NT2/D1 (cell line): Measurements from ENCODE around the gene PDAP1.

Source experiments
- DNase-seq: peaks from one replicate; pipeline ENCODE4 v3.0.0-alpha.2; 2011; ENCODE audit warnings: low read depth, low spot score
- H3K27me3 ChIP-seq: 2 replicates; pipeline ENCODE4 v1.6.0; 2011; ENCODE audit warnings: mild to moderate bottlenecking; ENCODE audit not compliant: insufficient read length, insufficient read depth
- H3K36me3 ChIP-seq: 2 replicates; pipeline ENCODE4 v1.6.1; 2011; ENCODE audit warnings: mild to moderate bottlenecking, low read length, mixed read lengths; ENCODE audit not compliant: insufficient read depth, insufficient read length
- H3K4me1 ChIP-seq: 2 replicates; pipeline ENCODE4 v1.5.1; 2011; ENCODE audit not compliant: insufficient read depth, insufficient read length
- H3K4me3 ChIP-seq: 2 replicates; pipeline ENCODE4 v1.5.1; 2011; ENCODE audit warnings: low read depth; ENCODE audit not compliant: insufficient read length
- H3K9ac ChIP-seq: 2 replicates; pipeline ENCODE4 v1.6.0; 2011; ENCODE audit warnings: low read depth; ENCODE audit not compliant: insufficient read length
- H3K9me3 ChIP-seq: 2 replicates; pipeline ENCODE4 v1.5.1; 2011; ENCODE audit warnings: mild to moderate bottlenecking, low read length; ENCODE audit not compliant: insufficient read depth
- SUZ12 ChIP-seq: IDR thresholded peaks from 2 replicates; pipeline ENCODE4 v1.6.1; 2011; ENCODE audit not compliant: insufficient read length, insufficient read depth; ENCODE audit errors: extremely low read depth
- YY1 ChIP-seq: IDR thresholded peaks from 2 replicates; pipeline ENCODE4 v1.6.1; 2011; ENCODE audit not compliant: insufficient read length, insufficient read depth
- ZNF274 ChIP-seq: IDR thresholded peaks from 2 replicates; pipeline ENCODE4 v1.6.1; 2011; ENCODE audit warnings: mild to moderate bottlenecking, low read depth, low read length

The PDAP1 gene, protein sequence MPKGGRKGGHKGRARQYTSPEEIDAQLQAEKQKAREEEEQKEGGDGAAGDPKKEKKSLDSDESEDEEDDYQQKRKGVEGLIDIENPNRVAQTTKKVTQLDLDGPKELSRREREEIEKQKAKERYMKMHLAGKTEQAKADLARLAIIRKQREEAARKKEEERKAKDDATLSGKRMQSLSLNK

DNA sequence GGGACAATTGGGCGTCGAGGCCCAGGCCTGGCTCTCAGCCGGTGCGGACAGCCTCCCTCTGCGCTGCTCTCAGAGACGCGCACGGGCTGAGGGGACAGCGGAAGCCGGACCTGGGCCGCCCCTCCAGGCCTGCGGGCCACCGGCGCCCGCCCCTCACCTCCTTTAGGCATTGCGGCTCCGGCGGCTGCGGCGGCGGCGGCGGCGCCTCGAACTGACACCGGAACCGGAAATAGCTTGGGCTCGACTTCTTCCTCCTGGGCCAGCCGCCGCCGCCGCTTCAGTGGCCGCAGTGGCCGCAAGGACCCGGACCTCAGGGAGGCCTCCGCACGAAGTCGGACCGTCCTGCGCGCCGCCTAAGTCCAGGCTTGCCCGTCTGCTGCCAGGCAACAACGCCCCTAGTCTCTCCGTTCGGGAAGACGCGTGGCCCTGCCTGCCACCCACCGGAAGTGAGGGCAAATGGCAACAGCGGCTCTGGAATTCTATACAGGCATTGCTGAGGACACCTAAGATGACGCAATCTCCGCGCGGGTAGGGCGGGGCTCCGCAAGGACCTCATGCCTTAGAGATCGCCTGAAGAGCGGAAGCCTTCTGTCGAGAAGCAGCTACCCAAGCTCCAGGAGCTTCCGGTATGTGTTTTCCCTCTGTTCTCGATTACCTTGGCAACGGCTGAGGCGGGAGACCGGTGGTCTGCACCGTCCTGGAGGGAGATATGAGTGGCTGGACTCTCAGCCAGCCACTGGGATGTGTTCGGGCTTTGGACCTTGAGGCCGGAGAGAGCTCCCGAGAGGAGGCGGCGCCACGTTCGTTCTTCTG lies at the start of gene PDAP1, which contains the start of gene BUD31:
PDAP1 (minus strand) TSS at position 219 of the 813 bp plus-strand sequence; CDS start at position 170, 49 bp downstream.
BUD31 (plus strand) TSS at position 591 of the 813 bp plus-strand sequence. CDS start 2,124 bp downstream, outside the sequence.
- peak within 1 kb of the TSS; percentile 97 for H3K9ac ChIP-seq
- peak; percentile 91 for DNase-seq
- TF ChIP-seq ZNF274 (no peak), SUZ12 (no peak), YY1 (no peak)
- peak within 1 kb of the TSS; percentile 98 for H3K4me3 ChIP-seq
- H3K36me3 ChIP-seq, result peaks cover 60% of the 10 kb centered on the region
- H3K9me3 ChIP-seq, result no peaks in the 10 kb centered on the region
- H3K27me3 ChIP-seq, result no peaks in the 10 kb centered on the region
- H3K4me1 ChIP-seq, result peaks cover 4% of the 10 kb centered on the region

DNA sequence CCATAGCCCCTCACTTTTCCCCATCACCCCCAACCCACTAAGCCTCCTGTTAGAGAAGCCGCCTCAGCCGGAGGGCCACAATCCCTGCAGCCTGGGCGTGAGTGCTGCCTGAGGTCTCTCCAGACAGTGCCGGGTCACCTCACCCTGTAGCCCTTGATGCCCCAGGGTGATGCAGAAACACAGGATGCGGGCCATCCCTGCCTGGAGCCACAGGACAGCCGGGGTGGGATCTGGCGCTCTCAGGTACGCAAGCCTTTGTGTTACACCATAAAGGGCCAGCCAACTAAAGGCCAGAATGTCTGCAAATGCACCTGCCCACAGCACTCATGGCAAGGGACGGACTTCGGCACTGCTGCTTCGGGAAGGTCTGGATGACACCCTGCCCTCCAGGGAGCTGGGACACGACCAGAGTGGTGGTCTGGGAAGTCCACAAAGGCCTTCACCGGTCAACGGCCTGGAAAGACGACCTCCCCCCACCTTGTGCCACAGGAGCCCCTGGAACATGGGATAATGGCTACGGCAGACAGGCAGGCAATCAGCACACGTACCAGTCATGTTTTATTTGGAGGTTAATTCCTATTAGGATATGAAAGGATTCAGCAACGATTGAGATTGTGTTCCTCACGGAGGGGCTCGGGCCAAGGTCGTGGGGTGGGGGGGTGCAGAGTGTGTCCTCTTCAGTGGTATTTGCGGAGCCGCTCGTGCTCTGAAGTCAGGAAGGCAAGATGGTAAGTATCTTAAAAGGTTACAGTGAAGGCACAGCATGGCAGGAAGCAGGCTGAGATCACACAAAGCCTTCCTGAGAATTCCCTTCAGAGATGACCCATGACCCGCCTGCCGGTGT lies 49.5 kb upstream of the PDAP1 start:
- peaks cover 92% of the 10 kb centered on the region for H3K36me3 ChIP-seq
- no peak overlapping the region for H3K9ac ChIP-seq
- peaks cover 6% of the 10 kb centered on the region; the same call in 1 of the 2 replicates for H3K9me3 ChIP-seq

DNA sequence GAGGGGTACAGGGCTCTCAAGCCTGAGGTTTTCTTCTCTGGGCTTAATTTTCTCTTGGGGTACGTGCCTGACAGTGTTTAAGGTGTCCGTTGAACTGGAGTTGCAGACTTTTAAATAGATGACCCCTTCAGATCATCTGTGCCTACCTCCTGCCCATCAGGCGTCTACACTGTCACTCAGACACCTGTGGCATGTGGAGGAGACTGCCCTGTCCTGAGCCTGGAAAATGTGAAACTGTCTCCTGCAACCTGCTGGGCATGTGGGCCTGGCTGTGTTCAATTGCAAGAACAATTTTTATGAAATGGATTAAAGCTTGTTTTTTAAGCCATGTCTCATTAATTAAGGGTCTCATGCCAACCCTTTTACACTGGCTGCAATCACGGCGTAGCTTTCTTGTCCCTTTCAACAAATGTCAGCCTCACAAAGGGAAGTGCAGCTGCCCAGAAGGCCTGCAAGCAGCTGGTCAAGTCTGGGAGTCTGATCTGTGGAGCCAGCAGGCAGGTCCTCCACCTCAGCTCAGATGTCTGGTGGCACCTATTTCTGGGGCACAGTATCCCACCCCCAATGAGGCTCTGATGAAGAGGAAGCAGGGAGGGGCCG lies 48.8 kb upstream of the PDAP1 start:
- peaks cover 4% of the 10 kb centered on the region for H3K4me1 ChIP-seq
- peaks cover 95% of the 10 kb centered on the region for H3K36me3 ChIP-seq
- H3K4me3 ChIP-seq, result no peak overlapping the region
- no peak for TF ChIP-seq ZNF274
- TF ChIP-seq SUZ12, result no peak
- no peak for TF ChIP-seq YY1
- H3K27me3 ChIP-seq, result no peaks in the 10 kb centered on the region
- peaks cover 6% of the 10 kb centered on the region; the same call in 1 of the 2 replicates for H3K9me3 ChIP-seq
- DNase-seq, result no peak
- H3K9ac ChIP-seq, result no peak overlapping the region

More for the DNA sequence above, 49.5 kb upstream of the PDAP1 start:
- H3K4me3 ChIP-seq, result no peak overlapping the region
- DNase-seq, result no peak
- H3K27me3 ChIP-seq, result no peaks in the 10 kb centered on the region
- TF ChIP-seq SUZ12 (no peak), ZNF274 (no peak), YY1 (no peak)
- H3K4me1 ChIP-seq, result peaks cover 4% of the 10 kb centered on the region

DNA sequence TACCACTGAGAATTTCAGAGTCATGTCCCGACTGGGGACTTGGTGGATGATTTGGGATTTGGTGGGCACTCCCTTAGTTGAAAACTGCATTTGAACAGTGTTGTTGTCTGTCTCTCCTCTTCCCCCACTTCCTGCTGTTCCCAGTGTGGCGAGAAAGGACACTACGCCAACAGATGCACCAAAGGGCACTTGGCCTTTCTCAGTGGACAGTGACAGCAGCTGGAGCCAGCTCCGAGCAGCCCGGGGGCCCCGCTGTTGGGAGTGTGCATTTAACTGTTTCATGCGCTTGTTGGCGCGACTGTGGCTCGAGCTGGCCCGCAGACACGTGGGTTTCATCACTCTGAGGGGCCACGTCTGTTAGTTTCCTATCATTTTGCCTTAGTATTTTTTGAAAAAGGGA lies 47.9 kb upstream of the PDAP1 start:
- Histone ChIP-seq H3K4me3 (no peak overlapping the region), H3K4me1 (peaks cover 6% of the 10 kb centered on the region), H3K36me3 (peaks cover 98% of the 10 kb centered on the region), H3K9me3 (peaks cover 6% of the 10 kb centered on the region; the same call in 1 of the 2 replicates), H3K27me3 (no peaks in the 10 kb centered on the region), H3K9ac (no peak overlapping the region)
- no peak for DNase-seq
- TF ChIP-seq ZNF274 (no peak), YY1 (no peak), SUZ12 (no peak)

DNA sequence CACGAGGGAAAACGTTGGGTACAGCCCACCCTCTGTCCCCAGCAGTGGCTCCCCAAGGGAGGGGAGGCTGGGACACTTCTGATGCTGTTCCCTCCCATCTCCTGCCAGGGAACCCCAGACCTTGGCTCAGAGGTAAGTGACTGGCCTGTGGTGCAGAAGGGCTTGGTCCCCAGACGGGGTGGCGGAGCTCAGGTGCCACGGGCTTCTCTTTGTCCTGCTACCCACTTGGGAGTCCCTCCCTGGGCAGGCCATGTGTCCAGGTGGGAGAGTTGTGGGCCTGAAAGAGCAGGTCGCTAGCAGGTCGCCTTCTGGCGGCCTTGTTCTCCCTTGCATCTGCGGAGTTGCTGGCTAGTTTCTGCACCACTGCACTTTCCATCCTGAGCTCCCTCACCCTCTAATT lies 47.5 kb upstream of the PDAP1 start:
- H3K4me3 ChIP-seq, result no peak overlapping the region
- H3K36me3 ChIP-seq, result peaks cover 96% of the 10 kb centered on the region
- H3K4me1 ChIP-seq, result peaks cover 6% of the 10 kb centered on the region
- no peak overlapping the region for H3K9ac ChIP-seq
- DNase-seq, result no peak
- H3K27me3 ChIP-seq, result no peaks in the 10 kb centered on the region
- TF ChIP-seq ZNF274, result no peak
- no peak for TF ChIP-seq SUZ12
- TF ChIP-seq YY1, result no peak
- H3K9me3 ChIP-seq, result peaks cover 6% of the 10 kb centered on the region; the same call in 1 of the 2 replicates

DNA sequence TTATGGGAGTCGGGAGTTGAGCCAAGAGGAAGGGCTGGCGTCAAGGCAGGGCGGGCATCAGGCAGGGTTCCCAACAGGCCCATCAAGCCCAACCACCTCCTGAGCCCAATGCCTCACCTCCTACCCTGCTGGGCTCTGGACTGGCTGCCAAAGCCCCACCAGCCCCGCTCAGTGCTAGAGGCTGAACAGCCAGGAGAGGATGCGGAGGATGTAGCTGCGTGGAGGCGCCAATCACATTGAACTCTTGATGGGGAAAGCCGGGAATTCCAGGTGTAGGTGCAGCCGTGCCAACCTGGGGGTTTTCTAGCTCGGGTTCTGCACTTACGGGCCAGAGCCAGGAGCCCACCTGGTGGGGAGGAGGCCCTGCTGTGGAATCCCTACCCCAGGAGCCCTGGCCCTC lies 44.7 kb upstream of the PDAP1 start:
- Histone ChIP-seq H3K9ac (no peak overlapping the region), H3K9me3 (no peaks in the 10 kb centered on the region), H3K4me1 (peaks cover 6% of the 10 kb centered on the region), H3K4me3 (no peak overlapping the region), H3K36me3 (peaks cover 96% of the 10 kb centered on the region), H3K27me3 (no peaks in the 10 kb centered on the region)
- no peak for TF ChIP-seq ZNF274
- no peak for DNase-seq
